NCI-H345 treated with DMSO at 0.1 percent for 48 hours (cell line): ENCODE data around the gene FICD.
"Not testable (repeated sequence)": the region's sequence is repeated elsewhere in the genome, so short reads cannot be mapped to it uniquely, and the experiment has no call there.

ENCODE experiments used
- DNase-seq: peaks from one replicate; lab custom pipeline; 2025; ENCODE audit not compliant: unreplicated experiment; lab: John Stamatoyannopoulos, UW

FICD gene

DNA sequence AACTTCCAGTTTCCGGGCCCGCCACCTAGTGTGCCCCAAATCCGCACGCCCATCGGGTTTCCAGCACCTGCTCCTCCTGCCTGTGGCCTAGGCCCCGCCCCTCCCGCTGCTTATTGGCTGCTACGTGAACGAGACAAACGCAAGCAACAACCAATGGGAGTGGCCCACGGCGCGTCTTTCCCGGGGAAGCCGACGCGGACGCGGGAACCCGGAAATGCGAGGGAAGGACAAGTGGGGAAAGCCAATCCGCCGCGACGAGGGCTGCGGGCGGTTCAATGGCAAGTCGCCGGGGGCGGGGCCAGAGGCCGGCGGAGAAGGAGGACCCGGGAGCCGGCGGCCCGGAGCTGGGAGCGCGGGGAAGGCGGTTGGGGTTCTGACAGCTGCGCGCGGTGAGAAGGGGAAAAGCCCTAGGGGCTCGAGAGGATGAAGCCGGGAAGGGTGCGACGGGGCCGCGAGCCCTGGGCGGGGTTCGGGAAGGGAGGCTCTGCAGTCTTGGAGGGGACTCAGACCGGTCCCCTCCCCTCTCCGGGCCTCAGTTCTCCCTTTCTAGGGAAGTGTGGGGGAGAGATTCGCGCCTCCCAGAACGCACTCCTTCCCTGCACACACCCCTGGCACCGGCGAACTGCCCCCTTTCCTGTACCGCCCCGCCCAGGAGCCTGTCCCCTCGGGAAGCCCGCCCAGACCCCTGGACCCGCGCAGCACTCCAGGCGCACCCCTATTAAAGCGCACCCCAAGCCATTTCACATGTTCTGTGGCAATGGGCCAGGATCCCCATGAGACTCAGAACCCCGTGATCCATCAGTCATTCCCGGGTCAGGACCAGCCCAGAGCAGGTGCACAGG, at the start of gene FICD:
FICD (plus strand) TSS at position 305 of the 842 bp plus-strand sequence. CDS start 1,696 bp downstream, outside the sequence.
- peak; percentile 97 for DNase-seq

DNA sequence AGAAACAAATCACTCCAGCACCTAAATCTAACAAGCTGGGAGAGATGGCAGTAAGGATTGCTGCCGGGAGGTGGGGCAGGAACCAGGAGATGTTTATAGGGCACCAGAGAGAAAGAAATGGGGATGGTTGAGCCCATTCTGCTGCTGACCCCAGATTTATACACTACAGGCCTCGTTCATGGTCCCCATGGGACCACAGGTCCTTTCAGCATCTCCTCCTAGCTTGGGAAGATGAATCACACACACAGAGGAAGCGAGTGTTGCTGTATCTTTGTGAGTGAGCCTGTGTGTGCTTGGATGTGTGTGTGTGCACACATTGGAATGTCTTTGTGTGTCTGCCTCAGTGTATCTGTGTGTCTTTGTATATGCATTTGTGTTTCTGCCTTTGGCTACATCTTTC, 49.7 kb upstream of the FICD start:
- DNase-seq = no peak

DNA sequence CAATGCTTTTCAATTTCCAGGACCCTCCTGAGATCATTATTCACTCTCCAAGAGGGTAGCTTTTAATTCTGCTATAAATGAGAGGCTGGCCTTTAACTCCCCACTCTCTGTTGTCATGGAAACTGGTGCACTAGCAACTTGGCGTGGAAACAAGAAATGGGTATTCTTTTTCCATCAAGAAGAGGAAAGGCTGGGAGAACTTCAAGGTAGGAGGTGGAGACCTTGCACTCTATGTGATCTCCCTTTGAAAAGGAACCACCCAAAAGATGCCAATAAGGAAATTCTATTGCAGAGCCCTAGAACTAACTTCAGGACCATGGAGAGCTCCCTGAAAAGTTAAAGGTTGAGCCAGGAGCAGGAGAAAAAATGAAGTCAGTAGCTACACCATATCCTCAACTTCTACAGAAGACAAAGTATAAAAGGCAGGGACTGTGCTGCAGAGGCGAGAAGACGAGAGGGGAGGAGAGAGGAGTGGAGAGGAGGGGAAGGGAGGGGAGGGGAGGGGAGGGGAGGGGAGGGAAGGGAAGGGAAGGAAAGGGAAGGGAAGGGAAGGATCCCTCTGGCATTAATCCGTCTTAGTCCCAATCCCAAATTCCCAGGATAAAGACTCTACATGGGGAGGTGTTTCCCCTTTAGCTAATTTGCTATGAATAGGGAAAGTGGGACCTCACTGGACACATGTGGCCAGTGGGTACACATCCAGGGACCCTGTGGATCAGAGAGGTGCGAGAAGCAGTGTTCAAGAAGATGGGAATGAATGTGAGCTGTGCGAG, 46.7 kb upstream of the FICD start:
- DNase-seq = no peak

DNA sequence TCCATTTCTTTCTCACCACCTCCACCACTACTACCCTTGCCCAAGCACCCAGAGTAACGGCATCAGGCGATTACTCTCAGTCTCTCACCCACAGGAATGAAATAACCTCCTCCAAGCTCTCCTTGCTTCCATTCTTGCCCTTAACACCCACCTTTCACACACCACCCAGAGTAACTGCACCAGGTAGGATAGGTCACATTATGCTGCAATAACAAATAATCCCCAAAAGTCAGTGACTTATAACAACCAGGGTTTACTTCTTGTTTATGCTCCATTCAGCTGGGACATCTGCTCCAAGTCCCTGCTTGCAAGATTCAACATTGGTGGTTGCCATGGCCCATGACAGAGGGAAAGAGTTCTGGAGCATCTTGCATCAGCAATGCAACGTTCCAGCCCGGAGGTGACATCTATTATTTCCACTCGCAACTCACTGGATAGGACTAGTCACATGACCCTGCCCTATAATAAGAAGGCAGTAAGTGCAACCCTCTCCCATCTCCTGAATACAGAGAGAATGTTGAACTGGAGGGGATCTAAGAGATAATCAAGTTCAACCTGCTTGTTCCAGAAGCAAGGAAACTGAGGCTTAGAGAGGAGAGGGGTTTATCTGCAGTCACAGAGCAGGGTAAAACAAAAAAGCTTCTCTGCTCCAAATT, 41.5 kb upstream of the FICD start:
- no peak for DNase-seq

DNA sequence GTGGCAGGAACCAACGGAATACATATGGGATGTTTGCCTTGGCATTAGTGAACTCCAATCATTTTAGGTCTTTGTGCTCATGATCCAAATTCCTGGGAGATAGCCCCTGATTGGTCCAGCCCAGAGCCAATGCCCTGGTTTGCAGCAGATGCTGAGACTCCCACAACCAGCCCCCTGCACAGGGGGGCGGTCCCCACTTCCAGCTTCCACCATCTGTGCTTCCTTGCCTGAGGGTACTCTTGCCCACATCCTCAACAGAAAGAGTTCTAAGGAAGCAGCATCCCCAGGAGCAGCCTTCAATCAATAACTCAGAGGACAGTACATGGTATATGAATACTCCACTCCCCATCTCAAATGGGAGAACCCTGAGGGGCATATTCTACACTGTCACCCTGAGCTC, 39.7 kb upstream of the FICD start:
- no peak for DNase-seq

DNA sequence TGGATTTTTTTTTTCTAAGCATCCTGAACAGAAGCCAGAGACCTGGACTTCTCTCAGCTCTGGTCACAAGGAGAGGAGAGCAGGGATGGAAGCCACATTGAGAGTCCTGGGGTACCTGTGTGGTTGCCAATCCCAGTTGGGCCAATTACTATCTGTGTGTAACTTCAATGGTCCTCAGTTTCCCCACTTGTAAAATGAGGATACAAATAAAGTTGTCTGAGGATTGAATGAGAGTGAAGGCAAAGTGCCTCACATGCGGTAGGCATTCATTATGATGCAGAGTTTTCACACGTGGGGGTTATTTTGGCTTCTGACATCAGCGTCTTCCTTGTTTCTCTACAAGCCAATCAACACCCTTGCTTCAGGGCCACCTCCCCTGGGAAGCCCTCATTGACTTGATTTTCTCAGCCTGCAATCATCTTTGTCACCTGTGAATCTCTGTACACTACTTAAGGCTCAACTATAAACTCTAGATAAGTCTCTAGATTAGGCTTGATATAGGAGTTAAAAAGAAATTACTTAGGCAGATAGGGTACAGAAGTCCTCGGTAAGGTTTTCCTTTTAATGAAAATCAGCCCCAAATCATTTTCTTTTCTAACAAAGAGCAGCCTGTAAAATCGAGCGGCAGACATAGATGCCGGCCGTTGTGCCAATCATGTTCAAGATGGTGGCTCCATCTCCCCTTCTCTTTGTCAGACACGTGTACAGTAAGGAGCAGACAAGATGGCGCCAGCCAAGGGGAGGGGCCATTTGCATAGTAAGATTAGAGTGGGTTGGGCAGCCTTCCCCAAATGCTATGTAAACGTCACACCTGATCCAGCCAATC, 37.8 kb upstream of the FICD start:
- no peak for DNase-seq

DNA sequence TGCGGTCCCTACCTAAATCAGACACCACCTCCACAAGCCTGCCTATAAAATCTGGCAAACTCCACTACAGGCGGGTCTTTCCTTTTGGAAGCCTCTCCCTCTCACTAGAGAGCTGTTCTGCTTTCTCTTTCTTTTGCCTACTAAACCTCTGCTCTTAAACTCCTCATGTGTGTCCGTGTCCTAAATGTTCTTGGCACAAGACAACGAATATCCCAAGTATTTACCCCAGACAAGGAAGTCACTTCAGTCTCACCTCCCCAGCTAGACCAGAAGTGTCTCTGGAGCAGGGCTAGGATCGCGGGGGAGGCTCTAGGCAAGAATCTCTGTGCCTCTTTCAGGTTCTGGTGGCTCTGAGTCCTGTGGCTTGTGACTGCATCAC, 37.2 kb upstream of the FICD start:
- DNase-seq = no peak

DNA sequence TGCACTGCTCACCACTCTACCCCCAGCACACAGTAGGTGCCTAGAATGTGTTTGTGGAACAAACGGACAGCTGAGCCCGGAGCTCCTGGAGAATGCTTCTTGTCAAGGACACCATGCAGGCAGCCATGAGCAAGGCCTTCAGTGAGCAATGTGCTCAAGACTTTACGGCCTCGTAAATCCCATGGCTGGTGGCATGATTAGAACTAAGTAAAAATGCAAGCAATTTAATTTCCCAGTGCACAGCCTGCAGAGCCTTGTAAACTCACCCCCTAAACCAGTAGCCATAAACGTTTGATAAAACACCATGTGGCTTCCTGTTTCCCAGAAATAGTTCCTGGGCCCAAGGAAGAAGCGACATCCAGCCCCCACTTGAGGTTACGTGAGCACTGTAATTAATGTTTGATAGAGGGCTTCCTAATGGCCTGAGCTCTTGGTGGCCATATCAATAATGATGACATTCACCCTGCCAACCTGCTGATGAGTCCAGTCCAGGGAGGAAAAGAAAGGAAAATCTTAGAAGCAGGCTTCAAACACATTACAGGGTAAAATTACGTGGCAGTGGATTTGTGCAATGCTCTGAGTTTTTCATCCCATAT, 36.4 kb upstream of the FICD start:
- DNase-seq = no peak

DNA sequence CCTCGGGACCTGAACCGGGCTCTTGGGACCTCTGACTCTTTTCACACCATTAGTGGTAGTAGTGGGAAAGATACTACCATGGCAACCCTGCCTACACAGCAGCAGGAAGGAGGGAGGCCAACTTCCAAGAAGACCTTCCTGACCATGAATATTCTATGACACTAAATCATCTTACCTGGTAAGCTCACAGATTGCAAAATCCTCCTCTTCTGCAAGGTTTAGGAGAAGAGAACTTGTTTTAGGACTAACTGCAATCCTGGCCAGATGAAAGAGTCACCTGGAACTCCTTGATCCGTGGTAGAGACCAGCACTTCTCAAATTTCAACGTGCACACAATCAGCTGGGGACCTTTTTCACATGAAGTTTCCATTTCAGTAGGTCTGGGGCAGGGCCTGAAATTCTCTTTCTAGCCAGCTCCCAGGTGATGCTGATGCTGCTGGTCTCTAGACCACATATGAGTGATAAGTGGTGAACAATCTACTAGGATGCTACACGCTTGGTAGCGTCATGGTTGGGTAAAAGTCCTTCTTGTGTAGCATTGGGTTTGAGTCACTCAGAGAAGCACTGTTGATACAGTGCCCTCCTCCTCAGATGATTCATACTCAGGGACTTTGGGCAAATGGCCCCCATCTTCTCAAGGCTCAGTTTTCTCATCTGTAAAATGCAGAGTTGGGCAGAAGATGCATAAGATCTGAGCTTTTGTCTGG, 35.6 kb upstream of the FICD start:
- no peak for DNase-seq

DNA sequence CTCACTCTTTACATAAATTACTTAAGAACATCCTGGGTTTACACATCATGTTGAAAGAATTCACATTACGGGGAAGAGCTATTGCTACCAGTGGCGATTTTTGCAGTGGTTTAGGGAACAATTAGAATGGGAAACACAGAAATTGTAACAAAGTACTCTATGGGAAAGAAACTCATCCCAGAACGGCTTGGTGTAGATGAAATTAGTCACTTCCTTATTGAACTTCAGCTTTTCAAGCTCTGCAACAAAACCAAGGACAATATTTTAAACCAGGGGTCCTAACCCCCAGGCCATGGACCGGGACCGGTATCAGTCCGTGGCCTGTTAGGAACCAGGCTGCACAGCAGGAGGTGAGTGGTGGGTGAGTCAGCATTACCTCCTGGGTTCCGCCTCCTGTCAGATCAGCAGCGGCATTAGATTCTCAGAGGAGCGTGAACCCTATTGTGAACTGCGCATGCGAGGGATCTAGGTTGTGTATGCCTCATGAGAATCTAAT, 32.3 kb upstream of the FICD start:
- DNase-seq = no peak

DNA sequence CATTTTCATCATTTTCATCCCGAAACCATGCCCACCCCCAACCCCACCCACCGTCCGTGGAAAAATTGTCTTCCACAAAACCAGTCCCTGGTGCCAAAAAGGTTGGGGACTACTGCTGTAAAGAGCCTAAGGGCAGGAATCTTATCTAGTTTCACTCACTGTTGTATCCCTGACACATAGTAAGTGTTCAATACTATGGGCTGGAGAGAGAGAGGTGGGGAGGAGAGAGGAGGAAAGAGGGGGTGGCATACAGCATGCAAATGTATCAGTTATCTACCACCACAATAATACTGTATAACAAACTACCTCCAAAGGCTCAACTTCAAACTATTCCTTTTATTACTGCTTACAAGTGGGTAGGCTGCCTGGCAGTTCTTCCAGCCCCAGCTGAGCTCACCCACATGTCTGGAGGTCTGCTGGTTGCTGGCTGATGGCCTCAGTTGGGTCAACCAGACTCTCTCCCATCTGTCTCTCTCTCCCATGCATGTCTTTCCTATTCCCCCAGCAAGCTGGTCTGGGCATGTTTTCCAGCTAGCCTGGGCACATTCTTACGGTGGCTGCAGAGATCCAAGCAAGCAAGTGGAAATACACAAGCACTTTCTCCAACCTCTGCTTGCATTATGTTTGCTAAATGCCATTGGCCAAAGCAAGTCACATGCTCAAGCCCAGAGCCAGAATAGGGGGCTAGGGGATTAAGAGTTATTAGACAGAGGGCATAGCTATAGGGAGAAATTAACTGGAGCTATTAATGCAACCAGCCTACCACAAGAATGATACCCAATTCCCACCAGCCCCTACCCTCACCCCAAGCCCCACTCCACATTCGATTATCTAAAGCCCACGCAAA, 31.6 kb upstream of the FICD start:
- DNase-seq = no peak

DNA sequence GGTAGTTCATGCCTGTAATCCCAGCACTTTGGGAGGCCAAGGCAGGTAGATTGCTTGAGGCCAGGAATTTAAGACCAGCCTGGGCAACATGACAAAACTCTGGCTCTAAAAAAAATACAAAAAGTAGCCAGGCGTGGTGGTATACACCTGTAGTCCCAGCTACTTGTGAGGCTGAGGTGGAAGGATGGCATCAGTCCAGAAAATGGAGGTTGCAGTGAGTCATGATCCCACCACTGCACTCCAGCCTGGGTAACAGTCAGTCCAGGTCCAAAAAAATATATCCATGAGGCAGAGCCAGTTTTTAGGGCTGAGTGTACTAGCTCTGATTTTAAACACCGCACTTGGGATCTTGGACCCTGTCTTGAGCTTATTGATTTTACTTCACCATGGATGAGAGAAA, 30.6 kb upstream of the FICD start:
- DNase-seq = no peak

DNA sequence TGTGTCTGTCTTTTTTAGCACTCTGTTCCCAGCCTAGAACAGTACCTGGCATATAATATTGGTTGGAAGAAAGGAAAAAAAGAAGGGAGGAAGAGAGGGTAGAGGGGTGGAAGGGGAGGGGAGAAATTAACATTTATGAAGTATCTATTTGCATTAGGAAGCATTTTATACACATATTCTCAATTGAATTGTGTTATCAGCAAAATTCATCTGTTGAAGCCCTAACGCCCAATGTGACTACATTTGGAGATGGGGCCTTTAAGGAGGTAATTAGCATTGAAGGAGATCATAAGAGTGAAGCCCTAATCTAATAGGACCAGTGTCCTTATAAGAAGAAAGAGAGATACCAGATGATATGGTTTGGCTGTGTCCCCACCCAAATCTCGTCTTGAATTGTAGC, 30.2 kb upstream of the FICD start:
- DNase-seq = no peak

DNA sequence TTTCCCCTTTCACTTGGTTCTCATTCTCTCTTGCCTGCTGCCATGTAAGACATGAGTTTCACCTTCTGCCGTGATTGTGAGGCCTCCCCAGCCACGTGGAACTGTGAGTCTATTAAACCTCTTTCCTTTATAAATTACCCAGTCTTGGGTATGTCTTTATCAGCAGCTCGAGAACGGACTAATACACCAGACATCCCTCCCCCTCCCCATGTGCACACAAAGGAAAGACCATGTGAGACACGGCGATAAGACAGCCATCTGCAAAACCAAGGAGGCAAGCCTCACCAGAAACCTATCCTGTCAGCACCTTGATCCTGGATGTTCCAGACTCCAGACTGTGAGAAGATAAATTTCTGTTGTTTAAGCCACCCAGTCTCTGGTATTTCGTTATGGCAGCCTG, 29.7 kb upstream of the FICD start:
- not testable (repeated sequence) for DNase-seq

DNA sequence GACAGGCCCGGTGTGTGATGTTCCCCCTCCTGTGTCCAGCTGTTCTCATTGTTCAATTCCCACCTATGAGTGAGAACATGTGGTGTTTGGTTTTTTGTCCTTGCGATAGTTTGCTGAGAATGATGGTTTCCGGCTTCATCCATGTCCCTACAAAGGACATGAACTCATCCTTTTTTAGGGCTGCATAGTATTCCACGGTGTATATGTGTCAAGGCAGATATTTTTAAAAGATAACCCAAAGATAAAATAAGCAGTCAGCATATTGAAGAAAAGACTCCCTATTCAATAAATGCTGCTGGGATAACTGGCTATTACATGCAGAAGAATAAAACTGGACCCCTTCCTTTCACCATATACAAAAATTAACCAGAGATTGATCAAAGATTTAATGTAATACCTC, 28.0 kb upstream of the FICD start:
- not testable (repeated sequence) for DNase-seq

DNA sequence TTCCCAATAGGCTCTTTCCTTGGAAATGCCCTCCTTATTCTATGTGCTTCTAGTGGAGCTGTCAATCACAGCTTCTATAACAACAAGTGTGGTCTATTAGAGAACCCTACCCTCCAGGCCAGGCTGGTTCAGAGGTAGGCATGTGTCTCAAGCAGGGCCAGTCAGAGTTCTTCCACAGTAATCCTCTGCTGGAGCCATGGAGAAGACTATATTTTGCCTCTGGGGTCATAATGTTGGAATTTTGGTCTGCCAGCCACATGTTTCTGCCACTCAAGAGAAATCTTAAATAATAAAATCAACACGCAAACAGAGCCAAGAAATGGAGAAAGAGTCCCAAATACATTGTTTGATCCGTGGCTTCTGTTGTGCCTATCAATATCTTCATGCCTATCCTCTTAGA, 23.8 kb upstream of the FICD start:
- no peak for DNase-seq

DNA sequence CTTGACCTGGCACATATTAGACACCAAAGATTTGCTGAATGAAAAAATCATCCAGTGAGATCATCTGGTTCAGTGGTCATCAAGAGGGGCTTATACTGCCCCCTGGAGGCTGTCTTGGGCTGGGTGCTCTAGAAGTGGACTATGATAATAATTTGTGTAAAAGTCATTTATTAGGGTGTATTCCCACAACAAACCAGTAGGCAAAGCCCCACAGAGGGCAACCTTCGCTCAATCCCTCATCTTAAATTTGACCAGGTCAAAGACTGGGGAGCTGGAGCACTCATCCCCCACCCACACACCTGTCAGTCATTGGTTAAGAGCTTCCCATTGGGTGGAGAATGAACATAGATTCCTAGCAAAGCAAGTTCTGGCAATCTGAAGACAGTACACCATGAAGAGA, 20.0 kb upstream of the FICD start:
- DNase-seq = no peak

DNA sequence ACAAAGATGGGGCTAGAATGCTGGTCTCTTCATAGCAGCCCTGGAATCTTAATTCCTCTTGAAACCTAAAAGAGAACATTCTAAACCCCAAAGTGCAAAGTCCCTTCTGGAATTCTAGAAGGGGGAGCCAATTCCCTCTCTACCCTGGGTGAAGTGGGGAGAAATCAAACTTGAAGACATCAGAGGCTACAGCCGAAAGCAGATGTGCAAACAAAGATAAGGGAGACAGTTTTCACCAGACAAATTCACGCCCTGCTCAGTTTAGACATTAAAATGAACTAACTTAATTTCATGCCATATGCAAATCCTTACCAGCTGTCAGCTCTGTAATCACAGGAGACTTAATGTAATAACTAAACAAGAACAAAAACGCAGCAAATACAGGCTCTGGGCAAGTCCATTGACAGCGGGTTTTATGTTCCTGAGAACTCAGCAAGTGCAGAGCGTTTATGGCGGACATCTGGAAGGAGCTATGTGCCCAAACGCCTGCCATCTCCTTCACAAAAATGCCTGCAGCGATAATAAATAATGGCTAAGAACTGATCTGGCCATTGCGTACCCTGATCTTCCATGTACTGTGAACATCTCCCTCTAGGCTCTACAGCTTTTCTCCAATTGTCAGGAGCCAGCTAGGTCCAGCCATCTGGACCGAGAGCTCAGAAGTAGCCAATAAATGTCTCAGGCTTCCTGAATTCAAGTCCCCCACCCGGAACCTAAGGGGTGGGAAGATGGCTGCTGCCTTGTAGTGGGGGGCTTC, 19.1 kb upstream of the FICD start:
- no peak for DNase-seq
